Gastrocnemius medialis (tissue), 4 donors: ENCODE data around the gene ROBO3. TPM values are rescaled to one million over a fixed set of nuclear protein-coding genes. Genes with fewer than 3 reads are reported as not detected.

Experiments
- ATAC-seq, 2 donors: fragments of 150-250 bp; one replicate each; pipeline ENCODE4 v1.9.1; 2016
- DNase-seq, 2 donors: peaks; one replicate each; pipeline ENCODE4 v3.0.0-alpha.2; 2019
- H3K27ac ChIP-seq, 4 donors: fragments of 200-600 bp; sonication (generic); 1 replicate in 1 of 4; 2 replicates in 3 of 4; pipeline ENCODE4 v1.5.1; 2016 to 2018; ENCODE audit warnings: mild to moderate bottlenecking in 2 of 4, moderate library complexity in 1 of 4
- H3K27me3 ChIP-seq, 3 donors: fragments of 200-600 bp; sonication (generic) in 2 of 3; 1 replicate in 1 of 3; 2 replicates in 2 of 3; pipeline versions ENCODE4 v1.5.1 to v1.6.0; 2016 to 2019; ENCODE audit warnings: mild to moderate bottlenecking in 1 of 3, moderate library complexity in 1 of 3
- H3K36me3 ChIP-seq, 2 donors: fragments of 200-600 bp; sonication (generic) in 1 of 2; one replicate each; pipeline ENCODE4 v1.5.1; 2017 to 2018
- H3K4me1 ChIP-seq, 2 donors: fragments of 200-600 bp; sonication (generic) in 1 of 2; one replicate each; pipeline ENCODE4 v1.5.1; 2016 to 2017; ENCODE audit warnings: mild to moderate bottlenecking in 2 of 2
- H3K4me3 ChIP-seq, 4 donors: fragments of 200-600 bp; sonication (generic) in 3 of 4; 1 replicate in 1 of 4; 2 replicates in 3 of 4; pipeline ENCODE4 v1.5.1; 2016 to 2019; ENCODE audit warnings: mild to moderate bottlenecking in 2 of 4
- H3K9me3 ChIP-seq, 3 donors: fragments of 200-600 bp; sonication (generic) in 2 of 3; 1 replicate in 1 of 3; 2 replicates in 2 of 3; pipeline ENCODE4 v1.5.1; 2016 to 2019
- POLR2A ChIP-seq, 2 donors: fragments of 450-650 bp; IDR thresholded peaks; one replicate each; pipeline ENCODE4 v1.6.1; 2017; ENCODE audit warnings: antibody characterized with exemption in 2 of 2, mild to moderate bottlenecking in 2 of 2, moderate library complexity in 2 of 2
- in situ Hi-C, 4 donors: fragments of 200-750 bp; cut with MboI; loops; one replicate each; pipeline versions ENCODE4 v1.15.0 to v1.8.0; 2017; ENCODE audit warnings: low sequenced_read_pairs in 4 of 4
- intact Hi-C: fragments of 100-400 bp; cut with DNase I; formaldehyde crosslinking; loops from one replicate; pipeline ENCODE4 v1.15.1; 2023; ENCODE audit warnings: low total_unique reads
- total RNA-seq, 4 donors: library from RNA; depleted of rRNA; stranded (reverse); fragments of >200 nt; gene quantifications; one replicate each; pipeline versions ENCODE4 v1.1.0 to v1.2.3, GENCODE V29; 2016
- TF ChIP-seq, protein P1 (sequence below), 5 experiments: fragments of 450-650 bp in 3 of 5; fragments of 200-600 bp in 2 of 5; sonication (generic) in 2 of 5; IDR thresholded peaks in 4 of 5; conservative IDR thresholded peaks in 1 of 5; 1 replicate in 4 of 5; 2 replicates in 1 of 5; pipeline ENCODE4 v1.5.1; 2016 to 2019; ENCODE audit warnings: antibody characterized with exemption in 5 of 5, mild to moderate bottlenecking in 3 of 5, moderate library complexity in 3 of 5

Gene ROBO3
- total RNA-seq, 4 donors from 2014 or later, result 0.35 to 3.7 (median 1.3) TPM

DNA sequence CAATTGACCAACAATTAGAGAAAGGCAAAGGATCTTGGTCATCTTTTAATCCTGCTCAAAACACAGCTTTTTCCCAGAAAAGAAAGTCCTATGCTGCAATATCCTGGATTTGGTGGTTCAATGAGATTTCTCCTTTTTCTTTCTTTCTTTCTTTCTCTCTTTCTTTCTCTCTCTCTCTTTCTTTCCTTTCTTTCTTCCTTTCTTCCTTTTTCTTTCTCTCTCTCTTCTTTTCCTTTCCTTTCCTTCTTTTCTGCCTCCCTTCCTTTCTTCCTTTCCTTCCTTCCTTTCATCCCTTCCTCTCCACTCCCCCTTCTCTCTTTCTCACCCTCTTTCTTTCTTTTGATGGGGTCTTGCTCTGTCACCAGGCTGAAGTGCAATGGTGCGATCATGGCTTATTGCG is 33.3 kb upstream of the ROBO3 start:
- Histone ChIP-seq H3K4me1 (peaks cover 0 to 5% of the 10 kb centered on the region in 2 donors), H3K27ac (no peak overlapping the region), H3K36me3 (no peaks in the 10 kb centered on the region), H3K4me3 (no peak overlapping the region), H3K9me3 (no peaks in the 10 kb centered on the region), H3K27me3 (no peaks in the 10 kb centered on the region)
- TF ChIP-seq POLR2A (IDR thresholded peaks at IDR 0.05), result no peak
- TF ChIP-seq, protein P1, sequence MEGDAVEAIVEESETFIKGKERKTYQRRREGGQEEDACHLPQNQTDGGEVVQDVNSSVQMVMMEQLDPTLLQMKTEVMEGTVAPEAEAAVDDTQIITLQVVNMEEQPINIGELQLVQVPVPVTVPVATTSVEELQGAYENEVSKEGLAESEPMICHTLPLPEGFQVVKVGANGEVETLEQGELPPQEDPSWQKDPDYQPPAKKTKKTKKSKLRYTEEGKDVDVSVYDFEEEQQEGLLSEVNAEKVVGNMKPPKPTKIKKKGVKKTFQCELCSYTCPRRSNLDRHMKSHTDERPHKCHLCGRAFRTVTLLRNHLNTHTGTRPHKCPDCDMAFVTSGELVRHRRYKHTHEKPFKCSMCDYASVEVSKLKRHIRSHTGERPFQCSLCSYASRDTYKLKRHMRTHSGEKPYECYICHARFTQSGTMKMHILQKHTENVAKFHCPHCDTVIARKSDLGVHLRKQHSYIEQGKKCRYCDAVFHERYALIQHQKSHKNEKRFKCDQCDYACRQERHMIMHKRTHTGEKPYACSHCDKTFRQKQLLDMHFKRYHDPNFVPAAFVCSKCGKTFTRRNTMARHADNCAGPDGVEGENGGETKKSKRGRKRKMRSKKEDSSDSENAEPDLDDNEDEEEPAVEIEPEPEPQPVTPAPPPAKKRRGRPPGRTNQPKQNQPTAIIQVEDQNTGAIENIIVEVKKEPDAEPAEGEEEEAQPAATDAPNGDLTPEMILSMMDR (IDR thresholded peaks at IDR 0.05 in 4 of 5, conservative IDR thresholded peaks at IDR 0.05 in 1 of 5), result no peak
- ATAC-seq, result no peak
- intact Hi-C loops, result no loop called here
- no peak for DNase-seq
- in situ Hi-C loops, result loop anchor here in 3 of 4 donors (10.0 kb wide), 3 partner anchors 67 to 167 kb away; partner anchors contain the start of genes ESAM (in 1 of the 3), SIAE (in 1 of the 3) and SPA17 (in 1 of the 3)

- DNase-seq, result no peak
- Histone ChIP-seq H3K27me3 (no peaks in the 10 kb centered on the region), H3K4me1 (peaks cover 0 to 10% of the 10 kb centered on the region in 2 donors), H3K27ac (no peak overlapping the region), H3K36me3 (no peaks in the 10 kb centered on the region), H3K4me3 (no peak overlapping the region), H3K9me3 (no peaks in the 10 kb centered on the region)
- TF ChIP-seq POLR2A (IDR thresholded peaks at IDR 0.05), result no peak
- TF ChIP-seq, protein P1 (IDR thresholded peaks at IDR 0.05 in 4 of 5, conservative IDR thresholded peaks at IDR 0.05 in 1 of 5), result no peak
- no peak for ATAC-seq
- intact Hi-C loops, result no loop called here
- in situ Hi-C loops, result loop anchor here in 3 of 4 donors (10.0 kb wide), 3 partner anchors 68 to 168 kb away; partner anchors contain the start of genes ESAM (in 1 of the 3), SIAE (in 1 of the 3) and SPA17 (in 1 of the 3)
These were observed 32.7 kb upstream of the ROBO3 start for GRCh38 chr11:124832571-124832970.

GRCh38 chr11:124834526-124835180 is 30.6 kb upstream of the ROBO3 start:
- intact Hi-C loops (loop anchor here (5.0 kb wide), 1 partner anchor 72 kb away; the partner anchor contains the start of gene ESAM), in situ Hi-C loops (loop anchor here (5.0 to 10.0 kb wide), 4 partner anchors 70 to 170 kb away; partner anchors contain the start of genes SIAE (in 3 of the 4), SPA17 (in 3 of the 4) and ESAM (in 1 of the 4))
- Histone ChIP-seq H3K4me3 (no peak overlapping the region), H3K27me3 (peaks cover 17 to 21% (median 17%) of the 10 kb centered on the region in 3 donors), H3K27ac (no peak overlapping the region), H3K4me1 (peaks cover 7 to 13% of the 10 kb centered on the region in 2 donors), H3K36me3 (no peaks in the 10 kb centered on the region), H3K9me3 (no peaks in the 10 kb centered on the region)
- DNase-seq (no peak), ATAC-seq (no peak)
- TF ChIP-seq POLR2A (IDR thresholded peaks at IDR 0.05), result no peak
- TF ChIP-seq, protein P1 (IDR thresholded peaks at IDR 0.05 in 4 of 5, conservative IDR thresholded peaks at IDR 0.05 in 1 of 5), result no peak

GRCh38 chr11:124835918-124836317 is 29.3 kb upstream of the ROBO3 start:
- Histone ChIP-seq H3K9me3 (no peaks in the 10 kb centered on the region), H3K27me3 (peaks cover 29 to 33% (median 30%) of the 10 kb centered on the region in 3 donors), H3K4me1 (peaks cover 9 to 16% of the 10 kb centered on the region in 2 donors), H3K4me3 (peak overlapping the region in 3 of 4 donors; percentile 44 to 58 (median 54)), H3K27ac (no peak overlapping the region), H3K36me3 (no peaks in the 10 kb centered on the region)
- ATAC-seq, result no peak
- no peak for DNase-seq
- TF ChIP-seq POLR2A (IDR thresholded peaks at IDR 0.05), result no peak
- TF ChIP-seq, protein P1 (IDR thresholded peaks at IDR 0.05 in 4 of 5, conservative IDR thresholded peaks at IDR 0.05 in 1 of 5), result no peak
- intact Hi-C loops, result loop anchor here (2.0 to 5.0 kb wide), 2 partner anchors 35 to 74 kb away; partner anchors contain the start of genes ESAM and MSANTD2
- in situ Hi-C loops, result loop anchor here (5.0 to 10.0 kb wide), 4 partner anchors 71 to 171 kb away; partner anchors contain the start of genes SIAE (in 3 of the 4), SPA17 (in 3 of the 4) and ESAM (in 1 of the 4)
